ENCODE results near the gene KMT2E.
A peak's percentile ranks its signal among the peaks of the same experiment; 100 is the strongest.
"Not testable (repeated sequence)": the region's sequence is repeated elsewhere in the genome, so short reads cannot be mapped to it uniquely, and the experiment has no call there.

KMT2E gene

DNA sequence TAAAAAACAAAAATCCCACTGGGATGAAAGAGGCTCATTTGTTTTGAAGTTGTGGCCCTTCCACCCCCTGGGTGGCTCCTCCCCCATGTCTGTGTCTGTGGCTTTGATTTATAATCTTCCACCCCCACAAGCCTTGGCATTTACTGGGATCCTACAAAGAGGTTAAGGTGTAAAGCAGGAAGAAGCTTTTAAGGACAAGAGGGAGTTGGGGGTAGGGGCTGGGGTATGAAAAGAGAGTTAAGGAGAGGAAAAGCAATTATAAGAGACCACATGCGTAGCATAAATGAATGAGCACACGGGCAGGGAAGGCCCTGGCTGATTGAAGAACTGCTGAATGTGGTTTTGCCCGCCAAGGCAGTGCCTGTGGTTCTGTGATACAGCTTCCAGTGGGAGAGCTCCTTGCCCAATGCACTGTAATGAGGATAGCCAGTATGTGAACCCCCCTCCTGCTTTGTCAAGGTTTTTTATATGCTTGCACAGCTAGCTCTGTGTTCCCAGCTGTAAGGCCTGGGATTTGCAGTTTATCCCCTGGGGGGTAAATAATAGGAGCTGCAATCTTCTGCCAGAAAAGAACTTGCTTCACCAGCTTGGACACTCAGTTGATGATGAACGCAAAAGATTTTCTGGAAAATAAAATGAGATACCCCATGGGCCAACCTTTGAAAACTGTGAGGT lies 34.7 kb upstream of the KMT2E start:
- no peak overlapping the region for H3K4me3 ChIP-seq (ENCODE audit: low read length)
- TF ChIP-seq ZNF274 (IDR thresholded peaks at IDR 0.05; ENCODE audit: low read depth, low read length) = no peak

GRCh38 chr7:104980440-104980839 lies 33.6 kb upstream of the KMT2E start:
- no peak for TF ChIP-seq ZNF274 (IDR thresholded peaks at IDR 0.05; ENCODE audit: low read depth, low read length)
- no peak overlapping the region for H3K4me3 ChIP-seq (ENCODE audit: low read length)

DNA sequence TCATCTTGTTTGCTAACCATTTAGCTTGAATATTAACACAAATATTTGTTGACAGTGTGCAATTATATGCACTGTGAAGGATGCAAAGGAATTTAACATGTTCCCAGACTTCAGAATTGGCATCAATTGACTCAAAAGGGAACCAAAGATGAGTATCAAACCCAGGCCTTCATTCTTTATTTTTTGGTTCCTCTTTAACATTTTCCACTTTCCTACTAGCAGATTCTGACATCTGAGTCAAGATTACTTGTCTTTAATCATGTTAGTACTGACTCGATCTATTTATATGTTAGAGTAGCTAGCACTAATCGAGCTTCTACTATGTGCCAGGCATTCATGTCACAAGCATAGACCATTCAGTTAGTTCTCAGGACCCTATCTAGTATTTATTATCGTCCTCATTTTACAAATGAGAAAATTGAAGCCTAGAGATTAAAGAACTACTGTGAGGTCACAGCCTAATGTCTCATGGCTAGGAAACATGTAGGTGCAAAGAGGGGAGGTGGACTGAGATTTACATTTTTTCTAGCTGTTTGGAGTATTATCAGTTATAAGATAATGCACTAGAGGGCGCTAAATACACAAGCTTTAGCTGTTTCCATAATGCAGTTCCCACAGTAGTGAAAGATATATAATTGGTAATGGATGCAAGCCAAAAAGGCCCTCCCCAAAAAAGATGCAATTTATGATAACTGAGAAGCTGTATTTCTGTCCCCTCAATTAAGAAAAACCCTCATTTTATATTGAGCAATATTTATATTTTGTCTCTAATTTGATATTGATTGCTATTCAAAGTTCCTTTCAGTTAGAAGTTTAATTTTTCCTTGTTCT lies 32.9 kb upstream of the KMT2E start:
- TF ChIP-seq ZNF274 (IDR thresholded peaks at IDR 0.05; ENCODE audit: low read depth, low read length) = no peak
- no peak overlapping the region for H3K4me3 ChIP-seq (ENCODE audit: low read length)

DNA sequence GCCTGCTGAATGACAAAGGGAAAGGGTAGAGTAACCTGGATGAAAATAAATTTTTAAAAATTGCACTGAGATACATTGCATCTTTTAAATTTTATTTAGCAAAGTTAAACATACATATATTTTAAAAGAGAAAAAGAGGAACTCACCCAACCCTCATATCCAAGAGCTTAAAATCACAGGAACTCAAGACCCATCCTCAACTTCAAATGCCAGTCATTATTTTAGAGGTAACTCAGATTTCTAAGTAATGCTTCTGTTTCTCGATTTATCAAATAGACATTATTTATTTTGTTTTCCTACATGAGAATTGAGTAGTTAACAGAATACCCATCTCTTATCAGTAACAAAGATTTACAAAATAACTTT lies 32.4 kb upstream of the KMT2E start:
- no peak for TF ChIP-seq ZNF274 (IDR thresholded peaks at IDR 0.05; ENCODE audit: low read depth, low read length)

DNA sequence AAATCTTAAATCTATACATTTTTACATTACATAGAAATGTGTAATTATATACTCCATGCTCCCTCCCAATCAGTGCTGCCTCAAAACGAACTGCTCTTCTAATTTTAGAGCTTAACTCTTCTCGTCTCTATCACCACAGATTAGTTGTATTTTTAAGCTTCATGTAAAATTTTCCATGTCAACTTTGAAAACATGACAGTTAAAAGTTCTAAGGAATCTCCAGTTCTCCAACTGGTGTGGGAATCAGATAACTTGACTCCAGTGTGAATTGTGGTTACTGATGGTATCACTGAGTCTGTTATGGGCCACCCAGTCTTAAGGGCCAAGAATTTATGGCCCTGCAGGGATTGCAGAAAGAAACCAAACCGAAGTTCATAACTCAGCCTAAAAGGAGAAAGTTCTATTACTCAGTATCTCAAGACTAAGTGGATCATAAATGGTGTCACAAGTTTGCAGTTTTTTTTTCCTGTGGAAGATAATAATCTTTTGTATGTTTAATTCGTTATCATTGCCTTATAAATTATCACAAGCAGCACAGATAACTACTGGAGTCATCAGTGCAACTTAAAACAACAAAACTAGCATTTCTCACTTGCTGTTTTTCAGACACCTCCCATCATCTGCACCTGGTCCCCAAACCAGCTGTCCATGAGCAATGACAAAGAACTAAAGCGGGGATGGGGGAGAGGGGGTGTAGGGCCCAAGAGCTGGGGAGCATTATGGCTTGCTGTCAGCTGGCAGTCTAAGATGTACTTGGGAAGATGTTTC lies 31.5 kb upstream of the KMT2E start:
- TF ChIP-seq ZNF274 (IDR thresholded peaks at IDR 0.05; ENCODE audit: low read depth, low read length) = no peak
- H3K4me3 ChIP-seq (ENCODE audit: low read length) = peak overlapping the region; percentile 75

More for the DNA sequence above, 32.4 kb upstream of the KMT2E start:
- no peak overlapping the region for H3K4me3 ChIP-seq (ENCODE audit: low read length)

DNA sequence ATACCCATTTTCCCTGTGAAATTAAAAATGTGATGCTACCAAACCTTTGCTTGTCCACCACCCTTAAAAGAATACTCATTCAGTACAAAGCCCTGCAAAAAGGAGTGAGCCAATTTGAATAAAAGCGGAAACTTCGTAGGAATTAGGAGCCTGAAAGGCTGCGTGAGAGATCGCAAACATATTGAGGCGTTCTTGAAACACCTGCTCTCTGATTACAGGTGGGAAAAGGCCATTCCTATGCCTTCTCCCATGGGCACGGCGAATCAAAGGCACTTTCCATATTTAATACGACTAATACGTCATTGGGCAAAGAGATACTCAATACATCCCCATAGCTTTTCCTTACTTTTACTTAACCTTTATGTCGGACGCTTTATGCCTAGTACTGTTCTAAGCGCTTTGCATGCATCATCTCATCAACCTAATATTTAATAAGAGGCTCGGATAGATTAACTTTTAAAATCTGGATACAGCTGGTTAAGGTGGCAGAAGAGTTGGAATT lies 30.9 kb upstream of the KMT2E start:
- TF ChIP-seq ZNF274 (IDR thresholded peaks at IDR 0.05; ENCODE audit: low read depth, low read length) = no peak

GRCh38 chr7:104983578-104984539 lies 30.1 kb upstream of the KMT2E start:
- H3K4me3 ChIP-seq (ENCODE audit: low read length) = peak overlapping the region; percentile 75
- no peak for TF ChIP-seq ZNF274 (IDR thresholded peaks at IDR 0.05; ENCODE audit: low read depth, low read length)

More for the DNA sequence above, 30.9 kb upstream of the KMT2E start:
- peak overlapping the region; percentile 75 for H3K4me3 ChIP-seq (ENCODE audit: low read length)

DNA sequence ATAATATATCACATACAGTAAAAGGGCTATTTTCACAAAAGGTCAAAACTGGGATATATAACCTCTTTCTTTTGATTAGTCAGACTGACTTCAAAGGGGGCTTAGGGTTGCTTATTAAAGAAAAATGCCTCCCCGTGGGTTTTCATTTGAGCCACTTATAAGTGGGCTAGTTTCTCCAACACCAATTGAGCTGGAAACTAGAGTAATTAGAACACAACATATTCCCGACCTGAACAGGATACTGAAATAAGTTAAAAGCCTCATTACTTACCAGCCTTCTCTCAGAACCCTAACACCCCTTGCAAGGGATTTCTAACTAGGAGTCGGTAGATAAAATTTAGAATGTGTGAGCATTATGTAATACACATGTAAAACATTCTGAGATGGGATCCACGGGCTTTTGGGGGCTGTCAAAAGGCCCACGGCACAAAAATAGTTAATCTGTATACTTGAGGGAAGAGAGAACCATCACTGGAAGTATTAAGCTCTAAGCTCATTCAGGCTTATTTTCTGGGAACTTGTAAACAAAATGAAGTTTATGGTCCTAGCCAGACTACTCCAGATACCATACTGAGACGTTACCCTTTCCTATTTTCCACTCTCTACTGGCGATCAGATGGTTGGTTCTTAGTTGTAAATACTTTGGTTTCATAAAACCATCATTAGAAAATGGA lies 29.3 kb upstream of the KMT2E start:
- no peak for TF ChIP-seq ZNF274 (IDR thresholded peaks at IDR 0.05; ENCODE audit: low read depth, low read length)
- H3K4me3 ChIP-seq (ENCODE audit: low read length) = peak overlapping the region; percentile 75

- TF ChIP-seq ZNF274 (IDR thresholded peaks at IDR 0.05; ENCODE audit: low read depth, low read length) = no peak
- H3K4me3 ChIP-seq (ENCODE audit: low read length) = no peak overlapping the region
Observed at GRCh38 chr7:104985259-104985617, 28.8 kb upstream of the KMT2E start.

DNA sequence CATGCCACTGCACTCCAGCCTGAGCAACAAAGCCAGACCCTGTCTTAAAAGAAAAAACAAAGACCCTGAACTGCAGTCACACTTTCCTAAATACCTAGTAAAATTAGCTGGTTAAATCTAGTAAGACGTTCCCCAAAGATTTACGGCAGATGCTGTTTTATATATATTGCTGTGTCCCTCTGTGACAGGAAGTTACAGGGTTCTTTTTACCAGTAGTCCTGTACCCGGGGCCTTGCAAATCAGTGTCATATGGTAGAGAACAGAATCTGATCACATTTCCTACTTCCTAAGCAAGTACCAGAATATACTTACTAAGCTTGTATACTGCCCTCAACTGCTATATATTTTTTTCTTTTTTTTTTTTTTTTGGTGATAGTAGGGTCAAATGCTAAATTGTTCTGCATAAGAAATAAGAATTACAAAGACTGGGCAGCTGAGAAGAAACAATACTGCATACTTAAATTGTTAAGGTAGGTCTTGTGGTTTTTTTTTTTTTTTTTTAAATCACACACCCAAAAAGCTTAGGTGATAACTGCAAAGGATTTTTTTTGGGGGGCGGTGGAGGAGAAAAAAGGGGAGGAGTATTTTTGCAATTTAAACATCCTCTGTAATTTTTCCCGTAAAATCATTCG lies 27.3 kb upstream of the KMT2E start:
- no peak for TF ChIP-seq ZNF274 (IDR thresholded peaks at IDR 0.05; ENCODE audit: low read depth, low read length)

GRCh38 chr7:104987403-104987802 lies 26.6 kb upstream of the KMT2E start:
- not testable (repeated sequence) for H3K4me3 ChIP-seq (ENCODE audit: low read length)

More for the DNA sequence above, 27.3 kb upstream of the KMT2E start:
- no peak overlapping the region for H3K4me3 ChIP-seq (ENCODE audit: low read length)

GRCh38 chr7:104990983-104991382 lies 23.0 kb upstream of the KMT2E start:
- no peak overlapping the region for H3K4me3 ChIP-seq (ENCODE audit: low read length)
- no peak for TF ChIP-seq ZNF274 (IDR thresholded peaks at IDR 0.05; ENCODE audit: low read depth, low read length)

All from GM08714 (cell line).